DND-41 (cell line): ENCODE data around the gene CRYL1.

Experiments used
- ATAC-seq: fragments of 200-7000 bp; cut with Tn5 transposase; 3 replicates; pipeline ENCODE4 v1.9.1; 2021; ENCODE audit warnings: low read depth; ENCODE audit not compliant: insufficient read depth
- DNase-seq: peaks from one replicate; pipeline ENCODE4 v3.0.0-alpha.2; 2020
- H2AFZ ChIP-seq: 2 replicates; pipeline ENCODE4 v1.6.0; 2012; ENCODE audit warnings: low read depth, low read length
- H3K27ac ChIP-seq: 2 replicates; pipeline ENCODE4 v1.5.1; 2012; ENCODE audit warnings: low read length, inconsistent platforms
- H3K27me3 ChIP-seq: fragments of 200-600 bp; sonication (generic); 2 replicates; pipeline ENCODE4 v1.6.0; 2012; ENCODE audit warnings: low read length, mild to moderate bottlenecking, inconsistent platforms; ENCODE audit not compliant: insufficient read depth, poor library complexity
- H3K36me3 ChIP-seq: 2 replicates; pipeline ENCODE4 v1.5.1; 2012; ENCODE audit warnings: low read length, inconsistent platforms; ENCODE audit not compliant: insufficient read depth
- H3K4me1 ChIP-seq: 2 replicates; pipeline ENCODE4 v1.5.1; 2012; ENCODE audit warnings: mild to moderate bottlenecking, low read length; ENCODE audit not compliant: insufficient read depth
- H3K4me2 ChIP-seq: 2 replicates; pipeline ENCODE4 v1.6.0; 2012; ENCODE audit warnings: mild to moderate bottlenecking, moderate library complexity, low read length, inconsistent platforms; ENCODE audit not compliant: insufficient read depth
- H3K4me3 ChIP-seq, 2 experiments: fragments of 200-600 bp in 1 of 2; shearing (Covaris generic) in 1 of 2; 2 replicates each; pipeline ENCODE4 v1.5.1; 2012 to 2016; ENCODE audit warnings: inconsistent platforms in 2 of 2, low read length in 2 of 2, mild to moderate bottlenecking in 2 of 2, low read depth in 1 of 2, moderate library complexity in 1 of 2
- H3K79me2 ChIP-seq: 2 replicates; pipeline ENCODE4 v1.6.0; 2012; ENCODE audit warnings: low read length, inconsistent platforms; ENCODE audit not compliant: insufficient read depth
- H3K9ac ChIP-seq: 2 replicates; pipeline ENCODE4 v1.6.0; 2012; ENCODE audit warnings: low read depth, mild to moderate bottlenecking, inconsistent platforms, low read length, moderate library complexity
- H3K9me3 ChIP-seq: 2 replicates; pipeline ENCODE4 v1.5.1; 2012; ENCODE audit warnings: low read length, moderate library complexity, mild to moderate bottlenecking, inconsistent platforms; ENCODE audit not compliant: insufficient read depth, severe bottlenecking
- H4K20me1 ChIP-seq: 2 replicates; pipeline ENCODE4 v1.6.0; 2012; ENCODE audit warnings: low read length; ENCODE audit not compliant: insufficient read depth
- CTCF ChIP-seq: IDR thresholded peaks from 2 replicates; pipeline ENCODE4 v1.5.1; 2012; ENCODE audit warnings: borderline replicate concordance, low read length, moderate library complexity, mild to moderate bottlenecking; ENCODE audit not compliant: poor library complexity, severe bottlenecking; ENCODE audit errors: extremely low read depth
- EZH2 ChIP-seq: IDR thresholded peaks from 3 replicates; pipeline ENCODE4 v1.6.1; 2012; ENCODE audit warnings: borderline replicate concordance, low read depth, mild to moderate bottlenecking, moderate library complexity, low read length, inconsistent platforms; ENCODE audit not compliant: severe bottlenecking

Gene CRYL1

GRCh38 chr13:20571676-20572075 is 46.0 kb upstream of the CRYL1 start:
- no peaks in the 10 kb centered on the region for H4K20me1 ChIP-seq
- no peak overlapping the region for H2AFZ ChIP-seq
- TF ChIP-seq CTCF: no peak
- H3K4me3 ChIP-seq: no peak overlapping the region
- H3K9me3 ChIP-seq: no peaks in the 10 kb centered on the region
- ATAC-seq: no peak
- peaks cover 10% of the 10 kb centered on the region for H3K4me1 ChIP-seq
- no peak overlapping the region for H3K27ac ChIP-seq
- H3K36me3 ChIP-seq: peaks cover 8% of the 10 kb centered on the region
- no peaks in the 10 kb centered on the region for H3K27me3 ChIP-seq
- DNase-seq: no peak
- H3K9ac ChIP-seq: no peak overlapping the region
- H3K4me2 ChIP-seq: no peak overlapping the region
- peaks cover 26% of the 10 kb centered on the region for H3K79me2 ChIP-seq

GRCh38 chr13:20570517-20570916 is 44.9 kb upstream of the CRYL1 start:
- H2AFZ ChIP-seq: no peak overlapping the region
- no peak for TF ChIP-seq CTCF
- TF ChIP-seq EZH2: no peak
- no peak for DNase-seq
- H3K27ac ChIP-seq: no peak overlapping the region
- no peaks in the 10 kb centered on the region for H4K20me1 ChIP-seq
- peaks cover 3% of the 10 kb centered on the region for H3K9me3 ChIP-seq
- peaks cover 26% of the 10 kb centered on the region for H3K79me2 ChIP-seq
- no peaks in the 10 kb centered on the region for H3K27me3 ChIP-seq
- ATAC-seq: no peak
- peaks cover 6% of the 10 kb centered on the region for H3K36me3 ChIP-seq
- H3K4me1 ChIP-seq: peaks cover 16% of the 10 kb centered on the region
- no peak overlapping the region for H3K4me2 ChIP-seq
- no peak overlapping the region for H3K4me3 ChIP-seq
- no peak overlapping the region for H3K9ac ChIP-seq

- peak overlapping the region; percentile 86 for H2AFZ ChIP-seq
- peak overlapping the region; percentile 71 for H3K4me2 ChIP-seq
- TF ChIP-seq CTCF (no peak), EZH2 (no peak)
- no peaks in the 10 kb centered on the region for H3K36me3 ChIP-seq
- DNase-seq (no peak), ATAC-seq (no peak)
- H3K9ac ChIP-seq: peak overlapping the region; percentile 72
- peak overlapping the region; percentile 44 to 82; a peak in 3 of 4 replicates for H3K4me3 ChIP-seq
- peaks cover 16% of the 10 kb centered on the region for H3K4me1 ChIP-seq
- no peaks in the 10 kb centered on the region for H3K27me3 ChIP-seq
- H3K9me3 ChIP-seq: peaks cover 8% of the 10 kb centered on the region
- peaks cover 22% of the 10 kb centered on the region for H3K79me2 ChIP-seq
- H3K27ac ChIP-seq: peak overlapping the region; percentile 78
- H4K20me1 ChIP-seq: no peaks in the 10 kb centered on the region
These were observed 42.3 kb upstream of the CRYL1 start for GRCh38 chr13:20567881-20568528.
